Retinal pigment epithelial cell (primary cell): ENCODE results near the gene TUBGCP2.
A peak's percentile ranks its signal among the peaks of the same experiment; 100 is the strongest.

ENCODE experiments used
- DNase-seq: peaks from one replicate; pipeline ENCODE4 v3.0.0-alpha.2; 2010; ENCODE audit warnings: low read depth
- H3K4me3 ChIP-seq: 2 replicates; pipeline ENCODE4 v1.5.1; 2011; ENCODE audit warnings: mild to moderate bottlenecking, low read length, control low read depth, moderate library complexity
- TF ChIP-seq, protein P1 (sequence below): conservative IDR thresholded peaks from 2 replicates; pipeline ENCODE4 v1.5.1; 2011; ENCODE audit warnings: low read depth, low read length, control low read depth, inconsistent platforms

TUBGCP2 gene, protein sequence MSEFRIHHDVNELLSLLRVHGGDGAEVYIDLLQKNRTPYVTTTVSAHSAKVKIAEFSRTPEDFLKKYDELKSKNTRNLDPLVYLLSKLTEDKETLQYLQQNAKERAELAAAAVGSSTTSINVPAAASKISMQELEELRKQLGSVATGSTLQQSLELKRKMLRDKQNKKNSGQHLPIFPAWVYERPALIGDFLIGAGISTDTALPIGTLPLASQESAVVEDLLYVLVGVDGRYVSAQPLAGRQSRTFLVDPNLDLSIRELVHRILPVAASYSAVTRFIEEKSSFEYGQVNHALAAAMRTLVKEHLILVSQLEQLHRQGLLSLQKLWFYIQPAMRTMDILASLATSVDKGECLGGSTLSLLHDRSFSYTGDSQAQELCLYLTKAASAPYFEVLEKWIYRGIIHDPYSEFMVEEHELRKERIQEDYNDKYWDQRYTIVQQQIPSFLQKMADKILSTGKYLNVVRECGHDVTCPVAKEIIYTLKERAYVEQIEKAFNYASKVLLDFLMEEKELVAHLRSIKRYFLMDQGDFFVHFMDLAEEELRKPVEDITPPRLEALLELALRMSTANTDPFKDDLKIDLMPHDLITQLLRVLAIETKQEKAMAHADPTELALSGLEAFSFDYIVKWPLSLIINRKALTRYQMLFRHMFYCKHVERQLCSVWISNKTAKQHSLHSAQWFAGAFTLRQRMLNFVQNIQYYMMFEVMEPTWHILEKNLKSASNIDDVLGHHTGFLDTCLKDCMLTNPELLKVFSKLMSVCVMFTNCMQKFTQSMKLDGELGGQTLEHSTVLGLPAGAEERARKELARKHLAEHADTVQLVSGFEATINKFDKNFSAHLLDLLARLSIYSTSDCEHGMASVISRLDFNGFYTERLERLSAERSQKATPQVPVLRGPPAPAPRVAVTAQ

DNA sequence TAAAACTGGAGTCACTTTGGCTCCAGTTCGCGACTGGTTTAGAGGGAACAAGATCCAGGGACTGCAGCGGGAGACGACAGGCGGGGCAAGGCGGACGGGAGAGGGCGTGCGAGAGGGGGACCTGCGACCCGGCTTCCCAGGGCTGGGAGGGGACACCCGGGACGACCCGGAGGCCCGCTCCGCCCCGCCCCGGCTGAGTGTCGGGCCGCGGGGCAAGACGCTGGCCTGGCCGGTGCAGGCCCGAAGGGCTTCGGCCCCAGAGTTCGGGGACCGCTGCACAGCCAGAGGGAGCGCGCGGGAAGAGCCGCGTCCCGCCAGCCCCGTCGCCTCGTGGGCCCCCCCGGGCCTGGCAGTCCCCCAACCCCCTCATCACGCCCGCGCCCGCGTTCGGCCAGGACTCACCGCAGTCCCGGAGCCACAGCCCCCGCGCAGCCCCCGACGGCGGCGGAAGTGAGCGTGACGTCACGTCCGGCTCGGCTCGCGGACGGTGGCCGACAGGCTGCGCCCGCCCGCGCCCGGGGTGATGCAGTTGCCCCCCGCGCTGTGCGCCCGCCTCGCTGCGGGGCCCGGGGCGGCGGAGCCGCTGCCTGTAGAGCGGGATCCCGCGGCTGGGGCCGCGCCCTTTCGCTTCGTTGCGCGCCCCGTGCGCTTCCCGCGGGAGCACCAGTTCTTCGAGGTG is at the start of gene TUBGCP2, which contains the start of gene ZNF511:
TSS of gene TUBGCP2 (minus strand) at position 452 of the 679 bp plus-strand sequence. CDS start 5,931 bp downstream, outside the sequence.
TSS of gene ZNF511 (plus strand) at position 494 of the 679 bp plus-strand sequence. CDS start at position 524, 30 bp downstream.
- DNase-seq, result no peak
- TF ChIP-seq, protein P1, sequence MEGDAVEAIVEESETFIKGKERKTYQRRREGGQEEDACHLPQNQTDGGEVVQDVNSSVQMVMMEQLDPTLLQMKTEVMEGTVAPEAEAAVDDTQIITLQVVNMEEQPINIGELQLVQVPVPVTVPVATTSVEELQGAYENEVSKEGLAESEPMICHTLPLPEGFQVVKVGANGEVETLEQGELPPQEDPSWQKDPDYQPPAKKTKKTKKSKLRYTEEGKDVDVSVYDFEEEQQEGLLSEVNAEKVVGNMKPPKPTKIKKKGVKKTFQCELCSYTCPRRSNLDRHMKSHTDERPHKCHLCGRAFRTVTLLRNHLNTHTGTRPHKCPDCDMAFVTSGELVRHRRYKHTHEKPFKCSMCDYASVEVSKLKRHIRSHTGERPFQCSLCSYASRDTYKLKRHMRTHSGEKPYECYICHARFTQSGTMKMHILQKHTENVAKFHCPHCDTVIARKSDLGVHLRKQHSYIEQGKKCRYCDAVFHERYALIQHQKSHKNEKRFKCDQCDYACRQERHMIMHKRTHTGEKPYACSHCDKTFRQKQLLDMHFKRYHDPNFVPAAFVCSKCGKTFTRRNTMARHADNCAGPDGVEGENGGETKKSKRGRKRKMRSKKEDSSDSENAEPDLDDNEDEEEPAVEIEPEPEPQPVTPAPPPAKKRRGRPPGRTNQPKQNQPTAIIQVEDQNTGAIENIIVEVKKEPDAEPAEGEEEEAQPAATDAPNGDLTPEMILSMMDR, result peak; percentile 17
- H3K4me3 ChIP-seq, result peak within 1 kb of the TSS; percentile 73

DNA sequence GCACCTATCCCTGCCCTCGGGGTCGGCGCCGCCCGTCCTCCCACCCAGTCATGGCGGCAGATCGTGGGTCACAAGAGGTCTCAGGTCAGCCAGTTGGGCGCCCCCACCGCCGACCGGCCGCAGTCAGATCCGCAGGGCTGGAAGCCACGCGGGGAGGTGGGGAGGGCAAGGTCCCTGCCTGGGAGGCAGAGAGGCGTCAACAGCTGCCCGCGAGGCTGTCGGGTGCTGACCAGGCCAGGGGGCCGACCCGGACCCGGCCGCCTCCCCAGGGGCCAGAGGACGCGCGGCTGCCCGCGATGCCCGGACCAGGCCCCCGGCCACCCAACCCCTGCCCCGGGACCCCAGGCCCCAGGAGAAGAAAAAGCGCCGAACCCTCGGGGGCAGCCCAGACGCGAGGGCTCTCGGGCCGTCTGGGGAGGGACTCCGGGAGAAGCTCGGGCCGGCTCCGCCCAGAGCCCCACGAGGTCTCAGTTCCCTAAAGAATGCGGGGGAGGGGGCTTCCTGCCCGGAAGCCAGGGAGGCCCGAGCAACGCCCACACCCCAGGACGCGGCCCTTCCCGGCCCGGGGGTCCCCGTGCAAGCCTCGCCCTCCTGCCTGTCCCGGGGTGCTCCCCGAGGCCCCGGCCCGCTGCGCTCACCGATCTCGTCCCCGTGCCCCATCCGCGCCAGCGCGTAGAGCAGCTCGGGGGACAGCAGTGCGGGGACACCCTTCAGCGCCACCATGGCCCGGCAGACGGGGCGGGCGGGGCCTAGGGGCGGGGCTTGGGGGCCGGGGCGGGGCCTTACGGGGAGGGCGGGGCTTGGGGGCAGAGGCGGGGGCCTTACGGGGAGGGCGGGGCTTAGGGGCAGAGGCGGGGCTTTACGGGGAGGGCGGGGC is 48.9 kb upstream of the TUBGCP2 start, which contains the start of gene FUOM:
TSS of gene FUOM (minus strand) at position 735 of the 877 bp plus-strand sequence. CDS start at position 723, 12 bp downstream.
- no peak for DNase-seq
- H3K4me3 ChIP-seq, result peak within 1 kb of the TSS; percentile 38
- TF ChIP-seq, protein P1, result no peak

DNA sequence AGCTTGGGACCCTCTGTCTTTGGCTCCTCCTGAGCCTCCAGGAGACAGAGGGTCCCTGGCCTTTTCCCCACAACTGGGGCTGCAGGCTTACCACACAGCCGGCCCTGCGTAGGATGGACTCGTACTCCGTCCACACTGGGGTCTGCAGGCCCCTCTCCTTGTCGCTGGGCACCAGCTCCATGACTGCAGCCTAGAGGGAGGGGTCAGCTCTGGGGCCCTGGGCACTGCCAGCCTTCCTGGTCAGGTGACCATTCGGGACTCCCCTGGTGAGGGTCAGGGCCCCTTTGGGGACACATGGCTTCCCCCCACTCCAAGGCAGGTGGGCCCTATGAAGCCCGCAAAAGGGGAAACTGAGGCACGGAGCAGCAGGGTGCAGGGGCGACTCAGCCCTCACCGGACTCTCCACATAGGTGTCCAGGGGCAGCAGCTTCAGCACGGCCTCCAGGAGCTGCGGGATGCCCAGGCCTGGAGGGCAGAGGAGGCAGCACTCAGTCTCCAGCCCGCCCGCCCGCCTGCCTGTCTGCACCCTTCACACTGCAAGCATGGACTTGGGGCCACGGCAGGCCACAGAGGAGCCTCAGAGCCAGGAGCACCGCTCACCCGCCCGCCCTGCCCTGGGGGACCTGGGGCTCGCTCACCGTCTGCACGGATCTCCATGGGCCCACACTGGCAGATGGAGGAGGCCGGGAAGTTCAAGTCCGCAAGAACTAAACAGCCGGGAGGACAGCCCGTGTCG is 48.0 kb upstream of the TUBGCP2 start:
- TF ChIP-seq, protein P1, result no peak
- no peak for DNase-seq
- H3K4me3 ChIP-seq, result peak overlapping the region; percentile 36

DNA sequence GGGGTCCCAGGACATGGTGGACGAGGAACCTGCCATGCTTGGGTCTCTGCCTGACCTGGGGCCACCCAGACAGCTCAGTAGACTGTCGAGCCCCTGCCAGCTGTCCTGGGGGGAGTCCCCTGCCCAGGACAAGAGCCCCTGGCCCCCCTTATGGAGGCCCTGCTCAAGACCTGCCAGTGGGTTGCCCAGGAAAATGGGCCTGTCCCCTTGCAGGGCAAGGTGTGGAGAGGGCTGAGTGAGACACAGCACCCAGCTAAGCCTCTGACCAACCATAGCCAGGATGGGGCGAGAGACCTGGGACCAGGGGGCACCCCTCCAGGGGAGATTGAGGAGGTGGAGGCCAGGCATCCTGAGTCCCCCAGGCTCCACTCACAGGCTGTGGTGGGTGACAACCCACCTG is 47.3 kb upstream of the TUBGCP2 start:
- TF ChIP-seq, protein P1, result no peak
- no peak overlapping the region for H3K4me3 ChIP-seq
- DNase-seq, result no peak

DNA sequence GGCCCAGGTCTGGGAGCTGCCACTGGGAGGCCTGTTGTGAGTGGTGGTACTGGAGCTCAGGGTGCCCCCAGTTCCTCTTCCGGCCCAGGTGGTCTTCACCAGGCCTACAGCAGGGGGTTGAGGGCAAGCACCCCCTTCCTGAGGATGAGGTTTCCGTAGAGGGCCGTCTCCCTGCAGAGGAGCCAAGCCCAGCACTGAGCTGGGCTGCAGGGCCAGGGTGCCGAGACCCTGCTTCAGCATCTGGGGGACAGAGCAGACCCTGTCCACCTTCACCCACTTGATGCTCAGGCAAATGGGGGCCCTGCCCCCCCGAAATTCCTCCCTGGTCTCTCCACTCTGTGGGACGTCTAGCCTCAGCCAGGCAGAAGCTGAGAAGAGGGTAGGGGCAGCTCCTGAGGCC is 46.6 kb upstream of the TUBGCP2 start:
- no peak overlapping the region for H3K4me3 ChIP-seq
- TF ChIP-seq, protein P1, result no peak
- no peak for DNase-seq
